ENCODE data around the gene FGFR2. TPM values are rescaled to one million over a fixed set of nuclear protein-coding genes. Genes with fewer than 3 reads are reported as not detected.

Gene FGFR2
- total and polyA plus RNA-seq, 2 of the 4 experiments (the other 2 are of a cell fraction): not detected

- CTCF ChIA-PET: no interaction called here
- WGBS, 2 experiments (ENCODE audit: extremely low coverage in 2 of 2, insufficient read length in 1 of 2): no CpG with 5 or more reads among the region's 11 CpGs
- no peak overlapping the region for H2BK5ac ChIP-seq (ENCODE audit: low read depth, low read length, poor library complexity, severe bottlenecking)
- DNase-seq (no peak), ATAC-seq (ENCODE audit: low read depth) (no peak)
- no peaks in the 10 kb centered on the region for H4K20me1 ChIP-seq (ENCODE audit: insufficient read depth, low read length)
- H3K14ac ChIP-seq (replicated peaks; ENCODE audit: low read depth, low read length): no peak overlapping the region
- H4K8ac ChIP-seq (ENCODE audit: low read depth in 2 of 2, low read length in 2 of 2): no peak overlapping the region
- in situ Hi-C loops (cut with MboI; ENCODE audit: low sequenced_read_pairs) (no loop called here), intact Hi-C loops (cut with micrococcal nuclease) (no loop called here), dilution Hi-C loops (cut with HindIII; ENCODE audit: low sequenced_read_pairs, unreplicated experiment) (no loop called here)
- TF ChIP-seq MXI1 (IDR thresholded peaks at IDR 0.05; ENCODE audit: borderline replicate concordance, low read depth, low read length): no peak
- no peak overlapping the region for H2BK15ac ChIP-seq (ENCODE audit: low read depth, low read length)
- no peak overlapping the region for H3K56ac ChIP-seq (ENCODE audit: extremely low read depth, insufficient read depth, low read length)
- no peak overlapping the region for H3K4me2 ChIP-seq (ENCODE audit: low read depth, low read length)
- no peak overlapping the region for H2BK120ac ChIP-seq (ENCODE audit: low read depth, low read length)
- no peak overlapping the region for H3K23ac ChIP-seq (ENCODE audit: low read depth, low read length)
- POLR2A ChIA-PET (ENCODE audit: unreplicated experiment): no interaction called here
- no peak overlapping the region for H3K9ac ChIP-seq (ENCODE audit: low read depth, low read length)
- H2AFZ ChIP-seq (replicated peaks; ENCODE audit: low read length, poor library complexity): no peak overlapping the region
- H2AK5ac ChIP-seq (ENCODE audit: low read depth, low read length): no peak overlapping the region
- no peaks in the 10 kb centered on the region for H3K4me1 ChIP-seq (ENCODE audit: control insufficient read depth, insufficient read depth, low read length)
- no peak overlapping the region for H2BK20ac ChIP-seq (ENCODE audit: low read depth, low read length)
- no peak overlapping the region for H4K91ac ChIP-seq (ENCODE audit: insufficient read depth, low read depth, low read length)
- no TSS peak for BruUV-seq (replicated peaks)
- no peaks in the 10 kb centered on the region for H3K79me1 ChIP-seq (ENCODE audit: low read depth in 1 of 2, low read length in 2 of 2)
- no peak overlapping the region for H3K18ac ChIP-seq (ENCODE audit: low read depth, low read length)
- no peak overlapping the region for H3K4me3 ChIP-seq (ENCODE audit: insufficient read depth, low read depth, low read length)
- peaks cover 18% of the 10 kb centered on the region for H3K27me3 ChIP-seq (ENCODE audit: control insufficient read depth, insufficient read depth, low read length)
- no peaks in the 10 kb centered on the region for H3K36me3 ChIP-seq (ENCODE audit: control insufficient read depth, insufficient read depth, low read length)
- H2AK9ac ChIP-seq (replicated peaks; ENCODE audit: low read depth, low read length, poor library complexity): no peak overlapping the region
- H3K4ac ChIP-seq (ENCODE audit: low read depth, low read length): no peak overlapping the region
- H3K9me3 ChIP-seq (ENCODE audit: control insufficient read depth, insufficient read depth, low read length): 0 out of 2 replicates have a peak, but pooled peaks cover 3% of the 10 kb centered on the region
- no peaks in the 10 kb centered on the region for H3K9me1 ChIP-seq (ENCODE audit: insufficient read depth, low read length)
- H3K27ac ChIP-seq (ENCODE audit: insufficient read depth, low read length): no peak overlapping the region
- H4K5ac ChIP-seq (ENCODE audit: low read depth, low read length): no peak overlapping the region
Measured at GRCh38 chr10:121595351-121595805, 2.9 kb downstream of the FGFR2 start.

All from IMR-90 (cell line).